Panc1 (cell line): ENCODE results near the gene LYSMD2. TPM values are rescaled to one million over a fixed set of nuclear protein-coding genes. Genes with fewer than 3 reads are reported as not detected.

Experiments
- ATAC-seq: fragments of 200-7000 bp; cut with Tn5 transposase; 2 replicates; pipeline ENCODE4 v1.9.1; 2020; ENCODE audit warnings: mild to moderate bottlenecking, moderate library complexity
- BruUV-seq: library from RNA; stranded (reverse); fragments of 400-500 nt; replicated peaks from 2 replicates; lab custom pipeline; 2021; lab: Mats Ljungman, UMichigan
- CTCF ChIA-PET: fragments of 300-600 bp; sonication (Branson Sonifier 250); formaldehyde crosslinking; loops from one replicate; lab custom pipeline; 2022; ENCODE audit warnings: antibody characterized with exemption; lab: Charles Lee
- POLR2A ChIA-PET: fragments of 300-600 bp; sonication (Branson Sonifier 250); formaldehyde crosslinking; loops from one replicate; lab custom pipeline; 2022; ENCODE audit warnings: antibody characterized with exemption; lab: Charles Lee
- DNase-seq: peaks from one replicate; pipeline ENCODE4 v3.0.0-alpha.2; 2010; ENCODE audit warnings: low read depth, low spot score
- H3K27ac ChIP-seq: 2 replicates; pipeline ENCODE4 v1.5.1; 2011; ENCODE audit warnings: mild to moderate bottlenecking, low read length, inconsistent platforms
- H3K27me3 ChIP-seq: fragments of 200-500 bp; sonication (Bioruptor generic); 2 replicates; pipeline ENCODE4 v1.6.0; 2014; ENCODE audit warnings: low read length, inconsistent platforms; ENCODE audit not compliant: control insufficient read depth, insufficient read depth
- H3K36me3 ChIP-seq: fragments of 200-500 bp; sonication (Bioruptor generic); 2 replicates; pipeline ENCODE4 v1.5.1; 2014; ENCODE audit warnings: inconsistent platforms, mild to moderate bottlenecking, low read length, moderate library complexity; ENCODE audit not compliant: control insufficient read depth, insufficient read depth
- H3K4me1 ChIP-seq: 2 replicates; pipeline ENCODE4 v1.5.1; 2011; ENCODE audit warnings: inconsistent platforms, mild to moderate bottlenecking, low read length, moderate library complexity; ENCODE audit not compliant: control insufficient read depth, insufficient read depth
- H3K4me3 ChIP-seq, 2 experiments: 2 replicates each; pipeline ENCODE4 v1.5.1; 2011 to 2012; ENCODE audit warnings: low read depth in 2 of 2, low read length in 2 of 2, mild to moderate bottlenecking in 2 of 2, inconsistent platforms in 1 of 2, moderate library complexity in 1 of 2
- H3K9me3 ChIP-seq: fragments of 200-500 bp; sonication (Bioruptor generic); 2 replicates; pipeline ENCODE4 v1.5.1; 2014; ENCODE audit warnings: low read depth, mild to moderate bottlenecking, inconsistent platforms, low read length, moderate library complexity; ENCODE audit not compliant: control insufficient read depth, insufficient read depth
- CTCF ChIP-seq: fragments of 450-650 bp; IDR thresholded peaks from 2 replicates; pipeline ENCODE4 v1.5.1; 2017; ENCODE audit warnings: mild to moderate bottlenecking
- POLR2AphosphoS5 ChIP-seq: IDR thresholded peaks from 2 replicates; pipeline ENCODE4 v1.6.1; 2012; ENCODE audit warnings: mild to moderate bottlenecking, low read depth, low read length, moderate library complexity
- REST ChIP-seq, 2 experiments: IDR thresholded peaks; 2 replicates each; pipeline ENCODE4 v1.6.1; 2011 to 2012; ENCODE audit warnings: low read depth in 2 of 2, control low read depth in 1 of 2, low read length in 1 of 2, mild to moderate bottlenecking in 1 of 2, moderate library complexity in 1 of 2; ENCODE audit not compliant: insufficient read depth in 1 of 2
- SIN3A ChIP-seq: IDR thresholded peaks from 2 replicates; pipeline ENCODE4 v1.6.1; 2012; ENCODE audit warnings: low read depth, mild to moderate bottlenecking, low read length, moderate library complexity, borderline replicate concordance; ENCODE audit not compliant: insufficient read depth
- TCF7L2 ChIP-seq: IDR thresholded peaks from 2 replicates; pipeline ENCODE4 v1.6.1; 2011; ENCODE audit warnings: mild to moderate bottlenecking, low read depth, low read length, inconsistent platforms
- in situ Hi-C: cut with HindIII; loops from 2 replicates; pipeline ENCODE4 v1.10.0; 2016; ENCODE audit warnings: low sequenced_read_pairs, low pct_unique_long_range_greater_than_20kb
- intact Hi-C: fragments of 100-400 bp; cut with micrococcal nuclease; formaldehyde crosslinking; loops from one replicate; pipeline ENCODE4 v1.10.0; 2022; ENCODE audit not compliant: unreplicated experiment
- total RNA-seq: library from RNA; stranded (reverse); gene quantifications from one replicate; pipeline ENCODE4 v1.2.1, GENCODE V29; 2021; ENCODE audit not compliant: unreplicated experiment

The LYSMD2 gene
- total RNA-seq, 1 experiment from 2014 or later = 17.2 TPM

GRCh38 chr15:51735228-51736010 lies 2.0 kb downstream of the LYSMD2 start:
- H3K27me3 ChIP-seq = no peaks in the 10 kb centered on the region
- in situ Hi-C loops = no loop called here
- H3K36me3 ChIP-seq = no peaks in the 10 kb centered on the region
- ATAC-seq (no peak), DNase-seq (no peak)
- no peak overlapping the region for H3K27ac ChIP-seq
- ChIA-PET POLR2A (no interaction called here), CTCF (interaction anchor here (0.6 kb wide), 1 partner anchor 55 kb away, joined by 4 read pairs; no protein-coding TSS in a partner anchor)
- peaks cover 25% of the 10 kb centered on the region for H3K4me1 ChIP-seq
- intact Hi-C loops = no loop called here
- no TSS peak for BruUV-seq
- no peak overlapping the region for H3K4me3 ChIP-seq
- TF ChIP-seq CTCF = peak; percentile 43
- TF ChIP-seq POLR2AphosphoS5 = no peak
- TF ChIP-seq TCF7L2 = no peak
- TF ChIP-seq SIN3A = no peak
- TF ChIP-seq REST (IDR thresholded peaks at IDR 0.05; ENCODE audit: insufficient read depth in 1 of 2, low read depth in 2 of 2, low read length in 1 of 2) = no peak
- H3K9me3 ChIP-seq = no peaks in the 10 kb centered on the region

GRCh38 chr15:51732646-51733045 lies 4.8 kb downstream of the LYSMD2 start:
- Histone ChIP-seq H3K36me3 (no peaks in the 10 kb centered on the region), H3K4me1 (peaks cover 25% of the 10 kb centered on the region), H3K9me3 (no peaks in the 10 kb centered on the region), H3K27me3 (no peaks in the 10 kb centered on the region), H3K27ac (no peak overlapping the region), H3K4me3 (no peak overlapping the region)
- no TSS peak for BruUV-seq
- ChIA-PET POLR2A (no interaction called here), CTCF (no interaction called here)
- ATAC-seq = no peak
- no peak for DNase-seq
- in situ Hi-C loops (no loop called here), intact Hi-C loops (no loop called here)
- TF ChIP-seq POLR2AphosphoS5 (no peak), CTCF (no peak), SIN3A (no peak), REST (IDR thresholded peaks at IDR 0.05; ENCODE audit: insufficient read depth in 1 of 2, low read depth in 2 of 2, low read length in 1 of 2) (no peak), TCF7L2 (no peak)
